Activated naive CD4-positive, alpha-beta T cell treated with anti-CD3 and anti-CD28 coated beads for 36 hours (primary cell): ENCODE data around the gene WDR75. TPM values are rescaled to one million over a fixed set of nuclear protein-coding genes. Genes with fewer than 3 reads are reported as not detected.

Source experiments
- CTCF ChIA-PET: fragments of 350-600 bp; sonication (Branson Sonifier 250); formaldehyde crosslinking; loops from one replicate; lab custom pipeline; 2021; ENCODE audit warnings: antibody characterized with exemption; lab: Charles Lee
- DNase-seq: peaks from one replicate; pipeline ENCODE4 v3.0.0-alpha.2; 2020
- H3K27ac Mint-ChIP-seq: one replicate; pipeline ENCODE4 v1.8.0; 2021; ENCODE audit warnings: mild to moderate bottlenecking, mixed read lengths
- H3K27me3 Mint-ChIP-seq: one replicate; pipeline ENCODE4 v1.8.0; 2021; ENCODE audit warnings: low read depth, mixed read lengths
- H3K36me3 Mint-ChIP-seq: one replicate; pipeline ENCODE4 v1.8.0; 2021; ENCODE audit warnings: low read depth, mixed read lengths
- H3K4me1 Mint-ChIP-seq: one replicate; pipeline ENCODE4 v1.8.0; 2021; ENCODE audit warnings: low read depth, mixed read lengths
- H3K4me3 Mint-ChIP-seq: one replicate; pipeline ENCODE4 v1.8.0; 2021; ENCODE audit warnings: mild to moderate bottlenecking, moderate library complexity, mixed read lengths
- H3K9me3 Mint-ChIP-seq: one replicate; pipeline ENCODE4 v1.8.0; 2021; ENCODE audit warnings: mixed read lengths
- intact Hi-C: fragments of 100-400 bp; cut with micrococcal nuclease; formaldehyde crosslinking; loops from one replicate; pipeline ENCODE4 v1.15.1; 2023
- total RNA-seq, 2 experiments: library from RNA; stranded (reverse); gene quantifications; one replicate each; pipeline ENCODE4 v1.2.3, GENCODE V29; 2021

WDR75 gene
- total RNA-seq, 2 experiments from 2014 or later = 69.7 to 72.7 TPM

DNA sequence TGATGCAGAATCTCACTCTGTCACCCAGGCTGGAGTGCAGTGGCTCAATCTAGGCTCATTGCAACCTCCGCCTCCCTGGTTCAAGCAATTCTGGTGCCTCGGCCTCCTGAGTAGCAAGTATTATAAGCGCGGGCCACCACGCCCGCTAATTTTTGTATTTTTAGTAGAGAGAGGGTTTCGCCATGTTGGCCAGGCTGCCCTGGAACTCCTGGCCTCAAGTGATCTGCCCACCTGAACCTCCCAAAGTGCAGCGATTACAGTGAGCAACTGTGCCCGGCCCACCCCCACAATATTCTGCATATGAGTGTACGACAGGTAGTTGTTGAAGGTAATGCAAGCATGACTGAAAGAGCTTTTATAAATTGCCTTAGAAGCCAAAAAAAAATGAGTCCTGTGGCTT, 1.2 kb downstream of the WDR75 start:
- peak; percentile 24 for DNase-seq
- peak overlapping the region; percentile 97 for H3K27ac Mint-ChIP-seq
- H3K4me1 Mint-ChIP-seq = peaks cover 13% of the 10 kb centered on the region
- intact Hi-C loops = loop anchor here (5.0 to 10.0 kb wide), 3 partner anchors 880 to 1092 kb away; partner anchors contain the start of gene NEMP2
- H3K9me3 Mint-ChIP-seq = no peaks in the 10 kb centered on the region
- no peak overlapping the region for H3K4me3 Mint-ChIP-seq
- CTCF ChIA-PET = interaction anchor here (0.5 to 1.5 kb wide), 2 partner anchors 149 to 321 kb away, joined by 5 to 6 read pairs; no protein-coding TSS in a partner anchor
- no peaks in the 10 kb centered on the region for H3K27me3 Mint-ChIP-seq
- H3K36me3 Mint-ChIP-seq = peaks cover 13% of the 10 kb centered on the region

DNA sequence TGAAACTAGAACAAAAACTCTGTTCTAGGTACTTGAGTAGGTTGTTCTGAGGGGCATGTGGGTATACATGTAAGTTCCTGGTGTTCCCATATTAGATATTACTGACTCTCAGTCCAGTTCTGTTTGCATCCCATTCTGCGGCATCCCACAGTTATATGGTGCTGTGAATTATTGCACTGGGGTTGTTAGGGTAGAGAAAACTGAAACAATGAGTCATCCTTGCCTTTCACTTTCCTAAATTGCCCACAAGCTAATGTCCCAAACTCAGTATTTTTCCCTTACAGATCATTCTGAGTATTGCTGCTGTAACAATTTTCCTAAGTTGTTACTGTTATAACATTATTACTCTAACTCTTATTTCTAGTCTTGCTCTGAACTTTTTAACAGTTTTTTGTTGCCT, 3.0 kb downstream of the WDR75 start:
- intact Hi-C loops = loop anchor here (1.0 to 10.0 kb wide), 4 partner anchors 197 to 1090 kb away; partner anchors contain the start of gene NEMP2
- DNase-seq = peak; percentile 42
- CTCF ChIA-PET = interaction anchor here (0.8 to 1.1 kb wide), 3 partner anchors 12 to 354 kb away, joined by 3 to 4 read pairs (median 4); no protein-coding TSS in a partner anchor
- Mint-ChIP-seq H3K36me3 (peaks cover 28% of the 10 kb centered on the region), H3K4me1 (peaks cover 18% of the 10 kb centered on the region), H3K9me3 (no peaks in the 10 kb centered on the region), H3K27ac (no peak overlapping the region), H3K27me3 (no peaks in the 10 kb centered on the region), H3K4me3 (no peak overlapping the region)

DNA sequence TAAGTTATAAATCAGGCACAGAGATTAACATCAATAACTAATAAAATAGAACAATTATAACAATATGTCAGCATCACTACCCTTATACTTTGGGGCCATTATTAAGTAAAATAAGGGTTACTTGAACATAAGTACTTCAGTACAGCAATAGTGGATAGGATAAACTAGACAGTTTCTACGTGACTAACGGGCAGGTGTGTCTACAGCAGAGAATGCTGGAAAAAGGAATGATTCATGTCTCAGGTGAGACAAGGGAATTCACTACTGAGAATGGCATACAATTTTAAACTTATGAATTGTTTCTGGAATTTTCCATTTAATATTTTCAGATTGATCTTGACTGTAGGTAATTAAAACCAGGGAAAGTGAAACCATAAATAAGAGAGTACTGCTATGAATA, 5.5 kb downstream of the WDR75 start:
- Mint-ChIP-seq H3K27ac (peak overlapping the region; percentile 72), H3K36me3 (peaks cover 43% of the 10 kb centered on the region), H3K4me3 (no peak overlapping the region), H3K27me3 (no peaks in the 10 kb centered on the region), H3K4me1 (peaks cover 14% of the 10 kb centered on the region), H3K9me3 (no peaks in the 10 kb centered on the region)
- intact Hi-C loops = loop anchor here (10.0 kb wide), 2 partner anchors 968 to 1088 kb away; partner anchors contain the start of gene NEMP2
- no peak for DNase-seq
- CTCF ChIA-PET = interaction anchor here (0.6 to 1.6 kb wide), 2 partner anchors 186 to 353 kb away, joined by 3 to 4 read pairs; no protein-coding TSS in a partner anchor

DNA sequence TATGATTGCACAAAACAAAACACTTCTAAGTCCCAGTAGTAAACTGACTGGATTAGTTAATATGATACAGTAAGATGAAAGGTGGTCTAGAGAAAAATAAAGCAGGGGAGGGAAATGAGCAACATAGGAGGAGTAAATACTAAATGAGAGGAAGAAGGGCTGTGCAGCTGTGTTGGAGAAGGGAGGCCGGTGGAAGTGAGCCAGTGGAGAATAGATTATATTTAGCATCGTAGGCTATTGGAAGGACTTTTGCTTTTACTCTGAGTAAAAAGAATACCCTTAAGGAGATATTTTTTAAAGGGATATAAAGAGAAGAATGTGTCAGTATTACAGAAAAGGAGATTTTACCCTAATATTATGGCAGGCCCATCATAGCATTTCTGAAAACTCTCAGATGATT, 12.7 kb downstream of the WDR75 start:
- H3K9me3 Mint-ChIP-seq = no peaks in the 10 kb centered on the region
- no peak overlapping the region for H3K4me3 Mint-ChIP-seq
- CTCF ChIA-PET = interaction anchor here (0.9 kb wide), 1 partner anchor 12 kb away, joined by 4 read pairs; no protein-coding TSS in a partner anchor
- DNase-seq = no peak
- no peaks in the 10 kb centered on the region for H3K4me1 Mint-ChIP-seq
- intact Hi-C loops = no loop called here
- no peak overlapping the region for H3K27ac Mint-ChIP-seq
- peaks cover 53% of the 10 kb centered on the region for H3K36me3 Mint-ChIP-seq
- no peaks in the 10 kb centered on the region for H3K27me3 Mint-ChIP-seq

DNA sequence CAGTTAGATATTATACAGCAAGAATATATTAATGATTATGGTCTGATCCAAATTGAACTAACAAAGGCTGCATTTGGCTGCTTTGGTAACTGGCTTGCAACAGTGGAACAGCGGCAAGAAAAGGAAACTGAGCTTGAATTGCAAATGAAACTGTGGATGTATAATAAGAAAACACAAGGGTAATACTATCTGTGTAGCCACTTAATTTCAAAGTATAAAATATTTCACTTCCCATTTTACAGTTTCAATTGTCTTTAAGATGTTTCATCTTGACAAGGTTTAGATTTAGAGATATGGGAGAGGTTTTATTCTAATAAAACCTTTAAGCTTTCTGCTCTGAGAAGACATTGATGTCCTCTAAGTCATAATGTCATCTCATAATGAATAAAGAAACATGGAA, 23.8 kb downstream of the WDR75 start:
- no peak overlapping the region for H3K4me3 Mint-ChIP-seq
- intact Hi-C loops = loop anchor here (2.0 to 5.0 kb wide), 3 partner anchors 16 to 232 kb away; no protein-coding TSS in a partner anchor
- no peak overlapping the region for H3K27ac Mint-ChIP-seq
- DNase-seq = no peak
- H3K9me3 Mint-ChIP-seq = no peaks in the 10 kb centered on the region
- no peaks in the 10 kb centered on the region for H3K4me1 Mint-ChIP-seq
- CTCF ChIA-PET = no interaction called here
- H3K36me3 Mint-ChIP-seq = peaks cover 46% of the 10 kb centered on the region
- no peaks in the 10 kb centered on the region for H3K27me3 Mint-ChIP-seq

DNA sequence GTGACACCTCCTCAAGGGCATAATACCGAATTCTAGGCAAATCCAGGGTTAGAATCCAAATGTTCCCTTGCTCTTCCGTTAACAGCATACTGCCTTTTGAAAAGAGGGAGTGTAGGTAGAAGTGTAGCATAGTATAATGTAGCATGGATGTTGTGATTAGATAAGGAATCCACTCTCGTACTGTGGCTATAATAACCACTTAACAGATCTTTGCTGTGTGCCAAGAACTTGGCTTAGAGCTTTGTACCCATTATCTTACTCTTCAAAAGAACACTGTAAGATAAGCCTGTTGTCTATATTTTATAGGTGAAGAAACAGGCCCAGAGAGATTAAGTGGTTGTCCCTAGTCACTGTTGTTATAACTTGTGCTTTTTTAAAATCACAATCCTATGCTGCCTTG, 24.2 kb downstream of the WDR75 start:
- Mint-ChIP-seq H3K36me3 (peaks cover 42% of the 10 kb centered on the region), H3K27me3 (no peaks in the 10 kb centered on the region), H3K9me3 (no peaks in the 10 kb centered on the region), H3K4me1 (no peaks in the 10 kb centered on the region), H3K4me3 (no peak overlapping the region), H3K27ac (no peak overlapping the region)
- no peak for DNase-seq
- intact Hi-C loops = loop anchor here (2.0 to 5.0 kb wide), 3 partner anchors 17 to 232 kb away; no protein-coding TSS in a partner anchor
- CTCF ChIA-PET = interaction anchor here (0.7 to 1.0 kb wide), 2 partner anchors 105 to 176 kb away, joined by 3 read pairs; no protein-coding TSS in a partner anchor

DNA sequence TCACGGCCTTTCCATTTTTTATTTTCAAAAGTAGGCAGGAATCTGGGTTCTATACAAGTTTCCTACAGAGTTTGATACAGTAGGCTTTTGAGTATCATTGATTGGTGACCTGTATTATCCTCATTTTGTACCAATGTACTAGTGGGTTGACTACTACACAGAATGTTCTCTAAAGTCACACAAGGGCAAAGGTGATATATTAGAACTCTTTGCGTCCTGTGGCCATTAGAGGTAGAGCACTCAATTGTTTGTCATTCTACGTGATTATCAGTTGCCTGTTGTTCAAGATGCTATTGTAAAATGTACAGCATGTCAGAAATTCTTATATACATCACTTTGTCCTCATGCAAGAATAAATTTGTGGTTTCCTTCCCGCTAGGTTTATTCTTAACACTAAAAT, 24.8 kb downstream of the WDR75 start:
- CTCF ChIA-PET = interaction anchor here (0.7 to 1.0 kb wide), 3 partner anchors 12 to 175 kb away, joined by 3 to 4 read pairs (median 3); no protein-coding TSS in a partner anchor
- H3K9me3 Mint-ChIP-seq = no peaks in the 10 kb centered on the region
- peaks cover 44% of the 10 kb centered on the region for H3K36me3 Mint-ChIP-seq
- no peaks in the 10 kb centered on the region for H3K4me1 Mint-ChIP-seq
- no peak for DNase-seq
- H3K27me3 Mint-ChIP-seq = no peaks in the 10 kb centered on the region
- intact Hi-C loops = loop anchor here (2.0 to 5.0 kb wide), 3 partner anchors 111 to 231 kb away; no protein-coding TSS in a partner anchor
- no peak overlapping the region for H3K4me3 Mint-ChIP-seq
- H3K27ac Mint-ChIP-seq = no peak overlapping the region

DNA sequence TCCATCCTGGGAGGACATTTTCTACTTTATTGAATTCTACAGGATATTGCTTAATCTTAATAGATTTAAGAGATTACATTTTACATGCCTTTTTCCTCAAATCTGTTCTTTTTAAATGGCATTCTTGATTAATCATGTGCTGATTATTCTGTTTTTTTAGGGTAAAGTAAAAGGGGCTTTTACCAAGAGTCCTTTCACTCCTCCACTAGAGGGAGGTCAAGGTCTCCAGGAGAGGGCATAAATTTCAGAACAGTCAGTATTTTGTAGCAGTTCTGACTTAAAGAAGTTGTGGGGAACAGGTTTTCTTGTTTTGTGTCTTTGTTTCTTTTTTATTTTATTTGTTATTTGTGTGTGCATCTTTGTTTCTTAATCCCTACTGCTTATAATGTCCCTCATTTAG, 25.4 kb downstream of the WDR75 start:
- Mint-ChIP-seq H3K36me3 (peaks cover 42% of the 10 kb centered on the region), H3K27me3 (no peaks in the 10 kb centered on the region), H3K27ac (no peak overlapping the region), H3K4me1 (no peaks in the 10 kb centered on the region), H3K9me3 (no peaks in the 10 kb centered on the region), H3K4me3 (no peak overlapping the region)
- DNase-seq = no peak
- CTCF ChIA-PET = interaction anchor here (0.7 kb wide), 2 partner anchors 12 to 194 kb away, joined by 3 to 4 read pairs; no protein-coding TSS in a partner anchor
- intact Hi-C loops = loop anchor here (2.0 to 5.0 kb wide), 3 partner anchors 111 to 231 kb away; no protein-coding TSS in a partner anchor

DNA sequence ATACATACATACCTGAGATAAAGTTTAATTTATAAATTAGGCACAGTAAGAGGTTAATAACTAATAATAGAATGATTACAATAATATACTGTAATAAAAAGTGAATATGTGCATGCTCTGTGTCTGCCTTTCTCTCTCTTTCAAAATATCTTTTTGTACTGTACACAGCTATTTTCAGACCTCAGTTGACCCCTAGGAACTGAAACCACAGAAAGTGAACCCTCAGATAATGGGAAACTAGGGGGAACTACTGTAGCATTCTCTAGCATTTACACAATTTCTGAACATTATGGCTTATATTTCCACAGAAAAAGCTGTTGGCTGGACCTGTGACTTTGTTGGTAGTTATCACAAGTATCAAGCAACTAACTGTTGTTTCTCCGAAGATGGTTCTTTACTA, 25.9 kb downstream of the WDR75 start:
- intact Hi-C loops = loop anchor here (2.0 to 5.0 kb wide), 3 partner anchors 110 to 230 kb away; no protein-coding TSS in a partner anchor
- CTCF ChIA-PET = interaction anchor here (0.7 to 0.9 kb wide), 3 partner anchors 29 to 194 kb away, joined by 3 to 4 read pairs (median 3); no protein-coding TSS in a partner anchor
- Mint-ChIP-seq H3K9me3 (no peaks in the 10 kb centered on the region), H3K4me3 (no peak overlapping the region), H3K36me3 (peaks cover 41% of the 10 kb centered on the region), H3K4me1 (no peaks in the 10 kb centered on the region), H3K27ac (no peak overlapping the region), H3K27me3 (no peaks in the 10 kb centered on the region)
- no peak for DNase-seq

DNA sequence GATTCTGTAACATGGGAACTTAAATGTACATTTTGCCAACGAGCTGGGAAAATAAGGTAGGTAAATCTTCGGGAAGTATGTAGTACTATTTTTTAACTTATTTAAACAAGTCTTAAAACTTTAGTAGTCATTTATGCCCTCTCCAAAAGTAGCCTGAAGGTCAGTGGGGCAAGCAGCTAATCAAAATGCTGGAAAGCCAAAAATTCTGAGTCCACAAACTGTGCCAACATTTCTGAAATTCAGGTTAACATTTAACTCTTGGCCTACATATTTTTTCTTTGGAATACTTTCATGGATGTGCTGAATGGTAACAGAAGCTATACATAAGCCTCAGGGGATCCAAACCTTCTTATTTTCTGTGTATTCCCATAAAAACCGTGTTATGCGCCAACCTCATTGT, 26.3 kb downstream of the WDR75 start:
- CTCF ChIA-PET = interaction anchor here (0.7 to 0.9 kb wide), 3 partner anchors 29 to 193 kb away, joined by 3 to 4 read pairs (median 3); no protein-coding TSS in a partner anchor
- Mint-ChIP-seq H3K27me3 (no peaks in the 10 kb centered on the region), H3K27ac (no peak overlapping the region), H3K4me1 (no peaks in the 10 kb centered on the region), H3K9me3 (no peaks in the 10 kb centered on the region), H3K36me3 (peaks cover 40% of the 10 kb centered on the region), H3K4me3 (no peak overlapping the region)
- intact Hi-C loops = loop anchor here (2.0 to 5.0 kb wide), 3 partner anchors 110 to 230 kb away; no protein-coding TSS in a partner anchor
- no peak for DNase-seq

DNA sequence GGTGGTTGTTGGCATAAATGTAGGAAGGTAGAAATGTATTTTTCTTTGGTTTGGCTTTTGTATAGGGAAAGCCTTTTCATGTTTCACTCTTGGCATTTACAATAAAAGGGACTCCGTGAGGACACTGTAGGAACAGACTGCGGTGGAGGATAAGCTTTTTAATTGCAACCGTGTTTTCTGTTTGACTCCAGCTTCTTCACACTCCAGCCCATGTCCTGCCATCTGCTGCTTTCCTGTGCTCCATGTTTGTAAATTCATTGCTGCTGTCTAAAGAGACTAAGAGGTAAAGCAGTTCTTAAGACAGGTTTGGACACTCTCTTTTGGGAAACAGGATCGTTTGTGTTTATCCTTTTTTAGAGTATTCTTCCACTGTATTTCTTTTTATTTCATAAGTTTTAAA, 33.3 kb downstream of the WDR75 start:
- DNase-seq = no peak
- no peaks in the 10 kb centered on the region for H3K9me3 Mint-ChIP-seq
- H3K4me3 Mint-ChIP-seq = no peak overlapping the region
- CTCF ChIA-PET = interaction anchor here (1.1 kb wide), 1 partner anchor 11 kb away, joined by 3 read pairs; no protein-coding TSS in a partner anchor
- intact Hi-C loops = no loop called here
- no peaks in the 10 kb centered on the region for H3K27me3 Mint-ChIP-seq
- H3K4me1 Mint-ChIP-seq = no peaks in the 10 kb centered on the region
- H3K27ac Mint-ChIP-seq = no peak overlapping the region
- H3K36me3 Mint-ChIP-seq = peaks cover 26% of the 10 kb centered on the region

DNA sequence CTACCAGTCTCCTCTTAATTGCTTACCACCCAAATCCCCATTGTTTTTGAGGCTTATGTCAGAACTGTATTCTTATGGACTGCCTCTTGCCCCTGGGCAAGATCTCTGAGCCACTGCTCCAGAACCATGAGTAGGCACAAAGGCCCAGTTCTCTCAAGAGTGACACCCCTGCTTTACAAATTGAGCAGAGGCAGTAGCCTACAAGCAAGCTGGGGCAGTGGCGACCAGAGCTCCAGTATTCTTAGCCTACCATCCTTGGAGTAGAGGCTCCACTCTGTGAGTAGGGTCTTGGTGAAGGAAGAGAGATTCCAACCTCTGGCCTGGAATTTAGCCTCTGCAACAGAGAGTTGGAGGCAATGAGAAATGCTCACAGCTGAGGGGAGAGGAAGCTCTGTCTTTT, 36.5 kb downstream of the WDR75 start:
- H3K27me3 Mint-ChIP-seq = no peaks in the 10 kb centered on the region
- H3K36me3 Mint-ChIP-seq = peaks cover 19% of the 10 kb centered on the region
- no peak overlapping the region for H3K4me3 Mint-ChIP-seq
- no peak for DNase-seq
- H3K9me3 Mint-ChIP-seq = no peaks in the 10 kb centered on the region
- intact Hi-C loops = no loop called here
- CTCF ChIA-PET = interaction anchor here (0.6 kb wide), 1 partner anchor 147 kb away, joined by 3 read pairs; no protein-coding TSS in a partner anchor
- H3K27ac Mint-ChIP-seq = no peak overlapping the region
- no peaks in the 10 kb centered on the region for H3K4me1 Mint-ChIP-seq
